DMS79 (cell line): Measurements from ENCODE around the gene NDUFB7.
"Not testable (repeated sequence)": the region's sequence is repeated elsewhere in the genome, so short reads cannot be mapped to it uniquely, and the experiment has no call there.

Source experiments
- DNase-seq: peaks from one replicate; lab custom pipeline; 2025; lab: John Stamatoyannopoulos, UW

Gene NDUFB7

DNA sequence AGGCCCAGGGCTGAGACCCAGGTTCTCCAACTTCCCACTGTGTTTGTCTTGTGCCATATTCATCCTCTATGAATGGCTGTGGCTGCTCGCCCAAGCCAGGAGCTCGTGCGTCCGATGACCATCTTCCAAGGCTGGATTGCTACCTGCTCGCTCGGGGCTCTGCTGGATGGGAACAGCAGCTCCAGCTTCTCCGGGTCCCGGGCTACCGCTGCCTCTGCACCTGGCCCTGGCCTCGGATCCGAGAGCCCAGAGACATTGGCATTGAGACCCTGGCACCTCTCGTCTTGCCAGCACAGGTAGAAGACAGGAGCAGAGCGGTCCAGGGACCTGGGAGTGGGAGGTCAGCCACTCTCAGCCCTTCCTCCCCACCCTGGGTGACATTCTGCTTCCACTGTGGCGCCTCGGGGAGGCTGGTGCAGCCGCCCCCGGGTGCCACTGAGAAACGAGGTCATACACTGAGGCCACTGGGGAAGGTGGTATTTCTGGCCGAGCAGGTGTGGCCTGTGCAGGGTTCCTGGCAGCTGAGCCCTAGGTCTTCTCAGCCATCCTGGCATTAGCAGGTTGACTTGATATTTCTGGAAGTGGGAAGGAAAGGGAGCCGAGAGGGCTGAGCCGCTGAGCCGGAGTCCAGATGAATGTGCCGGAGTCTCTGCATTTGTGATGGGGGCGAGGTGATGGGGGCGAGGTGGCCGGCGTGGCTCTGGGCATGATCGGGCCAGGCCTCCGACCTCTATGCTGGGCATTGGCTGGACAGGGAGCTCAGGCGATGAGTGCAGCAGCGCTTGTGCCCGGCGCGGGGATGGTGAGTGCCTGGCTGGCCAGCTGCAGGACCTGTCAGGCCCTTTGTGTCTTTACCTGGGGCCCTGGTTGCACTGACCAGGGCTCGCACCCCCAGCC is 18.6 kb downstream of the NDUFB7 start:
- DNase-seq = no peak

DNA sequence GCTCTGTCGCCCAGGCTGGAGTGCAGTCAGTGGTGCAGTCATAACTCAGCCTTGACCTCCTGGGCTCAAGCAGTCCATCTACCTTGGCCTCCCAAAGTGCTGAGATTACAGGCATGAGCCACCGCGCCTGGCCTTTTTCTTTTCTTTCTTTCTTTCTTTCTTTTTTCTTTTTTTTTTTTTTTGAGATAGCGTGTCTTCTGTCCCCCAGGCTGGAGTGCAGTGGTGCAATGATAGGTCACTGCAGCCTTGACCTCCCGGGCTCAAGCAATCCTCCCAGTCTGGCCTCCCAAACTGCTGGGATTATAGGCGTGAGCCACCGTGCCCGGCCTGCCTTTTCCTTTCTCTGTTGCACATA is 19.9 kb downstream of the NDUFB7 start:
- DNase-seq = not testable (repeated sequence)

DNA sequence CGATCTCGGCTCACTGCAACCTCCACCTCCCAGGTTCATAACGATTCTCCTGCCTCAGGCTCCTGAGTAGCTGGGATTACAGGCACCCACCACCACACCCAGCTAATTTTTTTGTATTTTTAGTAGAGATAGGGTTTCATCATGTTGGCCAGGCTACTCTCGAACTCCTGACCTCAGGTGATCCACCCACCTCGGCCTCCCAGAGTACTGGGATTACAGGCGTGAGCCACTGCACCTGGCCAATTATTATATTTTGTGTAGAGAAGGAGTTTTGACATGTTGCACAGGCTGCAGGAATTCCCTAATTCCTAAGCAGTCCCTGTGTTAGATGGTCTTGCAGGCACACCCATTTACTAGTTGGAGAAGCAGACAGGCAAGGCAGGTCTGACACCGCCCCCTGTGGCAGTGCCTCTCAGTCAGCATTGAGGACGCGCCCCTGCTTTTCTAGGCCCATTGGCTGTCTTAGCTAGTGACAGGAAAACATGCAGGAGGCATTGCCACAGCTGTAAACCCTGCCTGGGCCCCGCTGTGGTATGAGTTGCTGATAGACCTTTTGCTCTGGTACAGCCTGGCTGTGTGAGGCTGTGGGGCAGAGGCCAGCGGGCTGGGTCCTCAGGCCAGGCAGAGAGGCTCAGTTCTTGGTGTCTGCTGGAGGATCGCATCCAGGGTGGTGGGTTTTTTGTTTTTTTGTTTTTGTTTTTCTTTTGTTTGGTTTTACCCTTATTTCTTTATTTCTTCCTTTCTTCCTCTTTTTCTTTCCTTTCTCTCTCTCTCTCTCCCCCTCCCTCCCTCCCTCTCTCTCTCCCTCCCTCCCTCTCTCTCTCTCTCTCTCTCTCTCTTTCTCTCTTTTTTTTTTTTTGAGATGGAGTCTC is 20.5 kb downstream of the NDUFB7 start:
- not testable (repeated sequence) for DNase-seq

DNA sequence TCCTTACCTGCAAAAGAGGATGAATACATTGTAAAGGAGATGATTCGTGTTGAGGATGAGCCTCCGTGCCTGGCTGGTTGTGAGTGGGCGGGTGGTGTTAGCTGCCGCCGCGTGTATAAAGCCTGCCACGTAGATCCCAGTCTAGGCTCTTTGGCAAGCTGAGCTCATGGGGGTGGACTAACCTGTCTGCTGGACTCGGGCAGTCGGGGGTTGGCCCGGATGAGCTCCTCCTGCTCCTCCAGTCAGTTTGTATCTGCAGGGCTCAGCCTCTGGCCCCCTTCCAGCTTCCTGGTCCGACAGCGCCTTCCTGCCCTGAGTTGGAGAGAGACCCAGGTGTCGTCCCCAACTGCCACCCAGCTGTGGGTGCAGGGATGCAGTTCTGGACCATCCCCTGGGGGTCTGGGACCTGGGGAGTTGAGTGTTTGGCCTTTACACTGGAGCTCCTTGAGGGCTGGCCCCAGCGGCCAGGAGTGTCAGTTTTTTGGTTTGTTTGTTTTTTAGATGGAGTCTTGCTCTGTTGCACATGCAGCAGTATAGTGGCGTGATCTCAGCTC is 21.6 kb downstream of the NDUFB7 start:
- peak; percentile 51 for DNase-seq

DNA sequence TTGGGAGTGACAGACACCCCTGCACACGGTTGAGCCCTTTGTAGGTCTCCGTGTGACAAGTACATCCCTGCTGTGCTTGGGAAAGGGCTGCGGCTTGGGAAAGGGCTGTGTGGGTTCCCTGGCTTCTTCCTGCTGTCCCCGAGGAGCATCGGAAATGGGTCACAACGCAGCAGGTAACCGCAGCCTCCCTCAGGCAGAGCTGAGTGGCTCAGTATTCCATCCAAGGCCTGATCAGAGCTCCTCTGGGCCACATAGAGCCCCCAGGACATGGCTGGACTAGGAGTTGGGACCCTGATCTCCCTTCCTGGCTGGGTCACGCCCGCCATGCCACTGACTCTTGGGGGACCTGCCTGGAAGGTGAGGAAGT is 26.2 kb downstream of the NDUFB7 start:
- DNase-seq = no peak

DNA sequence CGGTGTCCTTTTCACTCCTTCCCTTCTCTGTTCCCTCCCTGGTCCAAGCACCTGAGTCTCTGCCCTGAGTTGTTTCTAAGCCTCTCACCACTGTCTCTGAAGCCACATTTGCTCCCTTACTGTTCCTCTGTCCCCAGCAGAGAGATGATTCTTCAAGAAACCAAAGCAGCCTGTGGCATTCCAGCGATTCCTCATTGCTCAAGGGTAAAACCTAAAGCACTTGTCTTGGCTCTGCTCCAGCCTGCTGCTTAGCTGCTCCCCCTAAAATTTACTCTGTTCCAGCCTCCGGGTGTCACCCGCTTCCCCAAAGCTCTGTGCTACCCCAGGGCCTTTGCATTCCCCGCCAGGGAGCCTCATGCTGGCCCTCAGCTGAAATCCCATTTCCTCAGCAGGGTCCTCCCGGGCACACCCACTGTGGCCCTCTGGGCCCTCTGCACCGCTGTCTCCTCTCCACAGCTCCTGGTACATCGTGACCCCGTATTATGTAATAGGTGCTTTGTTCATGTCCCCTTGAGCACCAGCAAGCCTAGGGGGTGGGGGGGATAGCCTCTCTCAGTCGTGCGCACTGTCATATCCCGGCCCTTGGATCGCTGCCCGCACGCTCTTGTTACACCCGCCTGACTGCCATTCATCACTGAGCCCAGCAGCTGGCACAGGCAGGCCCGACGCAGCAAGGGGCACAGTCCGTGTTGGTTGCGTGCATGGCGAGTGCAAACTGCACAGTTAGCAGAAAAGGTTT is 26.7 kb downstream of the NDUFB7 start:
- peak; percentile 91 for DNase-seq

DNA sequence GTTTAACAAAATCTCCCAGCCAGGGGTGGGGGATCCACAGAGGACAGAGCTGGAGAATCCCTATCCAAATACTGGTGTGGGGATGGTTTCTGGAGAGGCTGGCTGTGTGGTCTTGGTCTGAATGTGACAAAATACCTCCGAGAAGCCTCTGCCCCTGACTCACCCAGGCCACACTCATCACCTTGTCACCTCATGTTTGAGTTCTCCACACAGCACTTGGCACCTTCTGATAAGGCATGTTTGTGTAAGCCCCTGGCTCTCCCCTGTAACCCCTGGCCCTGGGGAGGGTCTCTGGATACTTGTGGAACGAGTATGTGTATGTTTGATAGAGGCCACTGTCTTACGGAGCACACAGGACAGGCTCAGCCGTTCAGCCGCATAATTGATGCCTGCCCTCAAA is 27.8 kb downstream of the NDUFB7 start:
- no peak for DNase-seq

DNA sequence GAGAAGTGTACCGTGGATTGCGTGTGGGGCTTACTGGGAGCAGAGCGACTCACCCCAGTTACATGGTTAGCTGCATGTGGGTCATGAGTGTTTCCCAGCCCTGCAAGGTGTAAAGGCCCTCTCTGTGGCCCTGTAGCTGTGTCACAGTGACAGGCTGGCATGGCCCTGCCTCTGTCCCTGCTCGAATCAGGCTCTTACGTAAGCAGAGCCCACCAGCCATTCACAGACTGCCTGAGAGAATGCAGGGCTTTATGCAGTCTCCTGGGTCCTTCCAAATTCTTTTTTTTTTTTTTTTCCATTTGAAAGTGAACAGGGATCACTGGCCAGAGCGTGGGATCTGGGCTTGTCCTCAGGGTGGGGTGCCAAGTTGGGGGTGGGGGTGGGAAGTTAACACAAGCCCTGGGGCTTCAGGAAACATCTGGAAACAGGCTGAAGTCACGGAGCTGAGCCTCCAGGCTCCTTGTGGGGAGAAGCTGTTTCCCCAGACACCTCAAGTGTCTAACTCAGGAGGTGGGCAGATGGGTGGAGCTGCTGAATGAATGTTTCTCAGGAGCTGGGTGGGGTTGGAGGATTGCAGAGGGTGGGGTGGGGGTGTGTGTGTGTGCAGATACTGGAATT is 29.0 kb downstream of the NDUFB7 start:
- no peak for DNase-seq

DNA sequence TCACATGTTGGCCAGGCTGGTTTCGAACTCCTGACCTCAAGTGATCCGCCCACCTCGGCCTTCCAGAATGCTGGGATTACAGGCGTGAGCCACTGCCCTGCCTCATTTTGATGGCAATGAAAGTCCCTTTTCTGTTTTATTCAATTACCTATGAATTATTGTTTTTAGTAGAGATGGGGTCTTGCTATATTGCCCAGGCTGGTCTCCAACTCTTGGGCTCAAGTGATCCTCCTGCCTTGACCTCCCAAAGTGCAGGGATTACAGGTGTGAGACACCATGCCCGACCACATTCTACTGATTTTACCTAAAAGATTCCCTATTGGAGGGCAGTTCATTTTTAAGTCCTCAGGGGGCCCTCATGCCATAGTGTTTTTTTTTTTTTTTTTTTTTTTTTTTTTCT is 29.9 kb downstream of the NDUFB7 start:
- DNase-seq = not testable (repeated sequence)

DNA sequence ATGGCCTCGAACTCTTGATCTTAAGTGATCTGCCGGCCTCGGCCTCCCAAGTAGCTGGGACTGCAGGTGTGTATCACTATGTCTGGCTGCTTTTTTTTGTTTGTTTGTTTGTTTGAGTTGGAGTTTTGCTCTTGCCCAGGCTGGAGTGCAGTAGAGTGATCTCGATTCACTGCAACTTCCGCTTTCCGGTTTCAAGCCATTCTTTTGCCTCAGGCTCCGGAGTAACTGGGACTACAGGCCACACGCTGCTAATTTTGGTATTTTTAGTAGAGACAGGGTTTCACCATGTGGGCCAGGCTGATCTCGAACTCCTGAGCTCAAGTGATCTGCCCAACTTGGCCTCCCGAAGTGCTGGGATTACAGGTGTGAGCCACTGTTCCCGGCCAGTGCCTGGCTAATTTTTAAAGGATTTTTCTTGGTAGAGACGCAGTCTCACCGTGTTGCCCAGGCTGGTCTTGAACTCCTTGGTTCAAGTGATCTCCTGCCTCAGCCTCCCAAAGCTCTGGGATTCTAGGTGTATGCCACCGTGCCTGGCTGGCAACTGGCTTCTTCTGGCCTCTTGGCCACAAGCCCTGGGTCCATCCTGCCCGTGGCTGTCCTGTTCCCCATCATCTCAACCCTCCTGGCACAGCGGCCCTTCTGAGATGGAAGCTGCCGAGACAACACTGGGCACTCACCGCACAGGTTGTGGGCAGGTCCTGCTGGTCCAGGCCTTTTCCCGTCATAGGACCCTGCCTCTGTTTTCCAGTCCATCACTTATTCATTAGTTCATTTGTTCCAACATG is 30.9 kb downstream of the NDUFB7 start:
- DNase-seq = no peak

DNA sequence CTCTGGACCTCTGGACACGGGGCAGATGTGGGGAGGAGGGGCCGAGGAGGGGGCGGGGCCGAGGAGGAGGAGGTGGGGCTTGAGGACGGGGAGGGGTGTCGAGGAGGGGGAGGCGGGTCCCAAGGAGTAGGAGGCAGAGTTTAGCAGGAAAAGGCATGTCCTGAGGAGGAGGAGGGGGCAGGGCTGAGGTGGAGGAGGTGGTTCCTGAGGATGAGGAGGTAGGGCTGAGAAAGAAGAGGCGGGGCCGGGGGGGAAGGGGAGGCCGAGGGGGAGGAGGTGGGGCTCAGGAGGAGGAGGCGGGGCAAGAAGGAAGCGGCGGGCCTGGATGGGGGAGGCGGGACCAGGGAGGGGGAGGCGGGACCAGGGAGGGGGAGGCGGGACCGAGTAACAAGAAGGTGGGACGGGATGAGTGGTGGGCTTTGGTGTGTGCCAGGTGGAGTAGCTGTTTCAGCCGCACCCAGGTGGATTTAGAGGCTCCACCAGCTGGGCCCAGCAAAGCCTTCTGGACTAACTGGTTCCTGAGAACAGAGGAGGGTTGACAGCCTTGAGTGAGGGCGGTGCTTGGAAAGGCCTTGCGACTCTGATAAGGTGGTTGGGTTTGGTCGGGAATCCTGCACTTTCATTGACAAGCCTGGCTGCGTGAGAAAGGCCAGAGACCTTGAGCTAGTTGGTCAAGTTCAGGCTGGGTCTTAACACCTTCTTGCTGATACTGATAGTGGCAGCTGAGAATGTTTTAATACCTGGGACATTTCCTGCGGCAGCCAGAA is 34.8 kb downstream of the NDUFB7 start:
- DNase-seq = no peak

DNA sequence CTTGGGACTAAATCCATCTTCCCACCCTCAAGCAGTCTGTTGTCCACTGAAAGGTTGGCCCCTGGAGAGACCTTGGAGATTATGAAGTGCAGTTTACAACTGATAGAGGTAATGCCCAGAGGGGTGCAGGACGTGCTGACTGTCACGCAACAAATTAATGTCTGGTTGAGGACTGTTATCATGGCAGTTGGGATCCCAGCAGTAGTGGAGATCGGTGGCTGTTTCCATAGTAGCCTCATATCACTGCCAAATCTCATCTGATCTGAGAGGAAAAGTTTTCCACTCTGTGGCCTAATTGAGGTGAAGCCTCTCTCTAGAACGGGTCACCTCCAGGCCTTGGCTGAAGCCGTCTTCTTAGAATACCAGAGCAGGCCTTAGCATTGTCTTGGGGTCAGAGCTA is 38.4 kb downstream of the NDUFB7 start:
- DNase-seq = no peak

DNA sequence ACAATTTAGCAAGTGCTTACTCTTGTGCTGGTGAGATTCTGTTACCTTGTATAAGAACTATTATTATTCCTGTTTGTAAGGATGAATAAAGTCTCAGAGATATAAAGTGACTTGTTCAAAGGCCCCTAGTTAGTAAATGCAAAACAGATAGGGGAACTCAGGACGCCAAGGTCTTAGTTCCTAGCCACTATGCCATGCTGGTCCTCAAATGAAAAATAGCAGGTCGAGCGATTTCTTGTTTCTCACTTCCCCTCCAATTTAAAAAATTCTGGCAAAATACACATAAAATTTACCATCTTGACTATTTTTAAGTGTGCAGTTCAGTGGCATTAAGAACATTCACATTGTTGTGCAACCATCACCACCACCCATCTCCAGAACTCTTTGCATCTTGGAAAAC is 41.4 kb downstream of the NDUFB7 start:
- no peak for DNase-seq

DNA sequence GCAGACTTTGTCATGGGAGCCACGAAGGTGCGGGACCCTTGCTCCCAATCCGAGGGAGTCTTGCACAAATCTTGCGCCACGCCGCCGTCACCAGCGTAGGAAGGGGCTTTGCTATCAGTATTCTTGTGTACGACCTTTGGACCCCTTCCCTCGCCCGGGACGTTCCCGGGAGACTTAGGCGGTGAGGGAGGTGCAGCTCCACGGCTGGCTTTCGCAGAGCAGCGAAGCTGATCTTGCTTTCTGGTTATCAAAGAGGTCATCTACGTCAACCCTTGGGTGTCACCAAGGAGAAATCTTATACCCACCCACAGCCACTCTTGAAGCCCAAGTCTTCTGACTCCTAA is 41.9 kb downstream of the NDUFB7 start:
- DNase-seq = no peak

DNA sequence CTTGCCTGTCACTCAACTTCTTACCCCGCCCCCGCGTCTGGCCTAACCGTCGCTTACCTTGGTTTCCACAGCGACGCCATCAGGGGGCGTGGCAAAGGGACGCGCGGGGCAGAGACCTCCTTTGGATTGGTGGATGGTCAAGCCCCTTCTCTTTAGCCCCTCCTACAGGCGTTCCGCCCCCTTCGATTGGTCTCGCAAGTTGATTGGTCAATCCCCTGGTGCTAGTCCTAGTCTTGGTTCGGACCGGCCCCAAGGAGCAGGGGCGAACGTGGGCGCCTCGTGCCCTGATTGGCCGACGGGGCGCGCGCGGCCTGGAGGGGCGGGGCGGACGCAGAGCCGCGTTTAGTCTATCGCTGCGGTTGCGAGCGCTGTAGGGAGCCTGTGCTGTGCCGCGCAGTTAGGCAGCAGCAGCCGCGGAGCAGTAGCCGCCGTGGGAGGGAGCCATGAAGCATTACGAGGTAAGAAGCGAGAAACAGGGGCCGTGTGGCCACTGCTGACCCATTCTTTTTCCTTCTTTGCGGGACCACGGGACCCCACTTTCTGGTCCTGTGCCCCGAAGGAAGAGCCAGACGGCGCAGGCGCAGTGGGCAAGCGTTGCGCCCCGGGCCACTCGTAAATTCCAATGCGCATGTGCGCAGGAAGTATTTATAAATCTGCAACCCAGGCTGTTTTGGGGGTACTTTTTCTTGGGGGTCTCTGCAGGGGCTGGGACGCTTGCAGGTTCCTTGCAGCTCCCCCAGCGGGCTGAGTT is 42.4 kb downstream of the NDUFB7 start, which contains the start of gene TECR:
Gene TECR (plus strand): TSS at position 341 of the 751 bp plus-strand sequence. CDS start 103 bp downstream, at position 444.
- DNase-seq = peak; percentile 99

DNA sequence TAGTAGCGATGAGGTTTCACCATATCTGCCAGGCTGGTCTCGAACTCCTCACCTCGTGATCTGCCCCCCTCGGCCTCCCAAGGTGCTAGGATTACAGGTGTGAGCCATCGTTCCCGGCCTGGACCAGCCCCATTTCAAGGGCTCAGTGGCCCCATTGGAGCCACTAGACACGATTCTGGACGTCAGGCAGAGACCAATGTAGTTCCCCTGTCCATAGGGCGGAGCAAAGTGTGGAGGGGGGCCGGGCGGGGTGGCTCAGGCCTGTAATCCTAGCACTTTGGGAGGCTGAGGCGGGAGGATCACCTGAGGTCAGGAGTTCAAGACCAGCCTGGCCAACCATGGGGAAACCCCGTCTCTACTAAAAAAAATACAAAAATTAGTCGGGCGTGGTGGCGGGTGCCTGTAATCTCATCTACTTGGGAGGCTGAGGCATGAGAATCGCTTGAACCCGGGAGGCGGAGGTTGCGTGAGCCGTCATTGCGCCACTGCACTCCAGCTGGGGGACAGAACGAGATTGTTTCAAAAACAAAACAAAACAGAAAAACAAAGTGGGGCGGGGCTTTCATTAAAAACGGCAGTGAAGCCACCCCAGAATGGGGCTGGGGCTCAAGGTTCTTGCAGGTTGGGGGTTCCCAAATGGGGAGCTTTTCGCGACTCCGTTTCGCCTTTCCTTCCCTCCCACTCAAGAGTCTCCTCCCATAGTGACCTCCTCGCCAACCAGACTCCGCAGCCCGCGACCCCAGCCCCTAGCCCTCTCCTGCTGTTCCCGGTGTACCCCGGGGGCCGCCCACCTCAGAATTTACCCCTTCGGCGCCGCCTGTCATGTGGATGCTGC is 43.2 kb downstream of the NDUFB7 start:
- DNase-seq = no peak

DNA sequence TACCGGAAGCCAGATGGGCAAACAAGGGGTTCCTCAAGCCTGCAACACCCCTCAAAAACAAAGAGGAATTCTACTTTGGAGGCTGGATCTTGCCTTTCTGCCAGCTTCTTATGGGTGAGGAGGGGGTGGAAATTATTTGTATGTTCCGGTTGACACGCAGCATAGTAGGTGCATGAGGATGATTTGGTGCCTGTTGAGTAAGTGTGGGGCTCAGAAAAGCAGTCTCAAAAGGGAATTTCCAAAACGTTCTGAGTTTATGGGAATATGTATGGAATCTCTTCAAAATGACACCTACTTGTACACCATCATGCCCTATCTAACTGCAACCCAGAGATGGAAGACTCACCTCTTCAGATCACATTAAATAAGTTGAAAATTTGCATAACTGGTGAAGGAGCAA is 45.4 kb downstream of the NDUFB7 start:
- no peak for DNase-seq

DNA sequence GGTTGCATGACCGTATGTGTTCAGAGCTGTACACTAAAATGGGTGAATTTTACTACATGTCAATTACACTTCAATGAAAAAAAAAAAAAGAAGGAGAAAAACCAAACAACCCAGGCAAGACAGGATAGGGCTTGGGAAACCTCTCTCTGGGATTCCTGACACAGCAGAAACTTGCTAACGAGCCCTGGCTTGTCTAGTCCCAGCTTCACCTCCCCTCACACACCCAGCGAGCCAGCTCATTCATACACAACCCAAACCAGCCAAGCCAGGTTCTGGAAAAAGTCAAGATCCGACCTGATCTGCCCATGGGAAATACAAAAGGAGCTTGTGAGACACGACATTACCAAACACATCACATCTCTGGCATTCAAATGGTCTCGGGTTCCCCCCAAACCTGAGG is 46.1 kb downstream of the NDUFB7 start:
- DNase-seq = no peak
